ENCODE results near the gene MRPS24. TPM values are rescaled to one million over a fixed set of nuclear protein-coding genes. Genes with fewer than 3 reads are reported as not detected.

Gene MRPS24
- 119 and 149 TPM in 2 replicates for total RNA-seq

GRCh38 chr7:43869006-43869866, at the start of gene MRPS24:
MRPS24 (minus strand) TSS chr7:43869517; CDS start chr7:43869495, 22 bp downstream.

GRCh38 chr7:43906331-43907010, 37.2 kb upstream of the MRPS24 start, which contains the start of gene URGCP:
URGCP (minus strand) TSS chr7:43906596; CDS start chr7:43906575, 21 bp downstream.

Other genes with a start within 250 kb of the MRPS24 start
- 26.1 and 37.5 TPM in 2 replicates for gene COA1, start 140.0 kb downstream of the MRPS24 start, total RNA-seq
- gene BLVRA, start 110.8 kb downstream of the MRPS24 start, total RNA-seq, result 18.5 and 22.3 TPM in 2 replicates
- 17.5 and 22.8 TPM in 2 replicates for gene URGCP, start 37.1 kb upstream of the MRPS24 start, total RNA-seq
- 17.1 and 29.9 TPM in 2 replicates for gene UBE2D4, start 56.9 kb upstream of the MRPS24 start, total RNA-seq
- gene SPDYE1, start 128.4 kb upstream of the MRPS24 start, total RNA-seq, result not detected in 2 replicates
- 49.1 and 125 TPM in 2 replicates for gene DBNL, start 175.2 kb upstream of the MRPS24 start, total RNA-seq
- gene PGAM2, start 196.1 kb upstream of the MRPS24 start, total RNA-seq, result 0.26 and 0.47 TPM in 2 replicates
- gene POLM, start 213.0 kb upstream of the MRPS24 start, total RNA-seq, result 16.3 and 16.6 TPM in 2 replicates
- 74.7 and 104 TPM in 2 replicates for gene AEBP1, start 234.8 kb upstream of the MRPS24 start, total RNA-seq